Small intestine (tissue), 7 donors: ENCODE results near the gene PNPLA8. TPM values are rescaled to one million over a fixed set of nuclear protein-coding genes. Genes with fewer than 3 reads are reported as not detected.
A peak's percentile ranks its signal among the peaks of the same experiment; 100 is the strongest.

Experiments
- DNase-seq, 2 donors: peaks; one replicate each; pipeline versions ENCODE4 v3.0.0 to v3.0.0-alpha.2; 2013
- FAIRE-seq: peaks from 2 replicates; lab custom pipeline; 2012; peaks lifted over from hg19 to GRCh38; lab: Jason Lieb, UNC
- H3K27ac ChIP-seq, 3 donors: one replicate each; pipeline ENCODE4 v1.5.1; 2013; ENCODE audit warnings: low read length in 2 of 3, mild to moderate bottlenecking in 2 of 3, control low read depth in 1 of 3, inconsistent platforms in 1 of 3, low read depth in 1 of 3, moderate library complexity in 1 of 3
- H3K27me3 ChIP-seq, 3 donors: one replicate each; pipeline ENCODE4 v1.6.1; 2013; ENCODE audit warnings: low read length in 3 of 3, inconsistent platforms in 1 of 3; ENCODE audit not compliant: control insufficient read depth in 3 of 3, insufficient read depth in 3 of 3
- H3K36me3 ChIP-seq, 3 donors: one replicate each; pipeline ENCODE4 v1.6.1; 2013; ENCODE audit warnings: low read length in 3 of 3, inconsistent platforms in 1 of 3, low read depth in 1 of 3, mild to moderate bottlenecking in 1 of 3, moderate library complexity in 1 of 3; ENCODE audit not compliant: control insufficient read depth in 3 of 3, insufficient read depth in 2 of 3
- H3K4me1 ChIP-seq, 3 donors: one replicate each; pipeline ENCODE4 v1.6.1; 2013; ENCODE audit warnings: low read length in 2 of 3, inconsistent platforms in 1 of 3, low read depth in 1 of 3, mild to moderate bottlenecking in 1 of 3, moderate library complexity in 1 of 3; ENCODE audit not compliant: control insufficient read depth in 3 of 3, insufficient read depth in 2 of 3
- H3K4me3 ChIP-seq, 3 donors: one replicate each; pipeline ENCODE4 v1.5.1; 2013; ENCODE audit warnings: low read length in 3 of 3, control low read depth in 1 of 3, inconsistent platforms in 1 of 3, low read depth in 1 of 3, mild to moderate bottlenecking in 1 of 3, moderate library complexity in 1 of 3
- H3K9me3 ChIP-seq, 2 donors: one replicate each; pipeline ENCODE4 v1.6.1; 2013; ENCODE audit warnings: low read depth in 1 of 2, low read length in 1 of 2; ENCODE audit not compliant: control insufficient read depth in 2 of 2, insufficient read depth in 1 of 2
- WGBS, 3 donors: extraction: QIAGEN DNeasy Blood & Tissue Kit; methylation state at CpG; one replicate each; pipeline ENCODE4 v1.1.7; 2013; 5-methylcytosine and 5-hydroxymethylcytosine counted together
- polyA plus RNA-seq, 4 donors: library from polyadenylated mRNA; stranded (reverse) in 3 of 4; unstranded in 1 of 4; fragments of 200-250 nt in 3 of 4; fragments of 120-200 nt in 1 of 4; gene quantifications; one replicate each; pipeline versions ENCODE4 v1.2.1 to v1.2.3, GENCODE V29; 2013
- donor health status: healthy with polysubstance abuse.
- donor health status: control.
- donor health status: control.
- donor health status: Bipolar disorder and iron deficiency.
- donor health status: healthy.

PNPLA8 gene
- polyA plus RNA-seq, 4 donors, result 8.3 to 21.2 (median 10.4) TPM

DNA sequence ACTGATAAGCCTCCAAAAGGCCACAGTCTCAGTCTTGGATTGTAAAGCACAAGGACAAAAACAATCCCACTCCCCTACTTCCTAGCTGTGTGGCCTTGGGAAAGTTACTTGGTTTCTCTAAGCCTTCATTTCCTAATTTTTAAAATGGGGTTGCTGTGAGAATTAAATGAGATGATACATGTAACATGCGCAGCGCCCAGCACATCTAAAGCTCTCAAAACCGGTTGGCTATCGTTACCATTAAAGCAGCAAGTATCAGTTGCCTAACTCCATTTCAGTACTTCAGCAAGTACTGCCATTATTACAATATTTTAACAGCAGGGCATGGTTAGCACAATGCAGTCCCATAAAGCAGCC, 71.6 kb downstream of the PNPLA8 start:
- H3K27ac ChIP-seq, result no peak overlapping the region
- WGBS, 3 donors, result 57 to 69% (median 66%) methylated on average over 4 of the region's 4 CpGs
- FAIRE-seq, result no peak
- no peak for DNase-seq
- no peaks in the 10 kb centered on the region for H3K36me3 ChIP-seq
- peak overlapping the region in 1 of 3 donors; percentile 64 for H3K4me3 ChIP-seq
- H3K4me1 ChIP-seq, result peaks cover 0 to 5% (median 0%) of the 10 kb centered on the region in 3 donors
- H3K27me3 ChIP-seq, result peaks cover 17 to 36% (median 19%) of the 10 kb centered on the region in 3 donors
- H3K9me3 ChIP-seq, result no peaks in the 10 kb centered on the region

DNA sequence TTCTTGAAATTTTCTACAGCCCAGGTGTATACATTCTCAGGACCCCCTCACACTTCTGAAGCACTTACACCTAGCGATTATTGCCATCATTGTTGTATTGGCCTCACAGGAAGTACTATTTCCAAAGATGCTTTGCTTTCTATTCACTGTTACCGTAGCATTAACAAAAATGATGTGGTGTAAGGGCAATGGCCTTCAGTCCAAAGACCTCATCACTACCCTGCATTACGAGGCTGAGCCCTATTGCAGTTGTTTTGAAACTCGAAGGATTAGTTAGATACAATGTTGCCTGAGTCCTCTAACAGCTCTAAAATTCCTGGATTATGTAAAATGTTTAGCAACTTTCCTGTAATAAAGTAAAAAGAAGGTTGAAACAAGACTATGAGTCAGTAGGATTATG, 72.6 kb downstream of the PNPLA8 start:
- no peak for FAIRE-seq
- WGBS, 3 donors, result 82 to 91% (median 87%) methylated on average over 4 of the region's 4 CpGs
- Histone ChIP-seq H3K36me3 (no peaks in the 10 kb centered on the region), H3K4me3 (no peak overlapping the region), H3K27me3 (peaks cover 17 to 33% (median 18%) of the 10 kb centered on the region in 3 donors), H3K4me1 (peaks cover 0 to 5% (median 0%) of the 10 kb centered on the region in 3 donors), H3K27ac (no peak overlapping the region), H3K9me3 (no peaks in the 10 kb centered on the region)
- no peak for DNase-seq

DNA sequence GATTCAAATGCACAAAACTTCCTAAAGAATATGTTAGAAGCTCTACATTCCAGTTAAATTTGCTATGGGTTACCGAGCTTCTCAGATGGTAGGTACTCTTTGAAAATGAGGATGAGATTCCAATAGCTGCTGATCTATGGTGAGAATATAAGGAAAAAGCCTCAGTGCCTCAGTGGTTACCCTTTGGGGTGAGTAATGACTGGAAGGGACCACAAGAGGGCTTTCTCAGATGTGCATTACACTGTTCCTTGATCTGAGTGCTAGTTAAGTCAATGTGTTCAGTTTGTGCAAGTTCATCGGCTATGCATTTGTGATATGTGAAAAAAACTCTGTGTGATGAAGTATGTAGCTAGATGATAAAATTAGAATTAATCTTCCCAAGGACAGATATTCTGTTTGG, 73.2 kb downstream of the PNPLA8 start:
- H3K4me1 ChIP-seq, result peaks cover 0 to 5% (median 0%) of the 10 kb centered on the region in 3 donors
- H3K36me3 ChIP-seq, result no peaks in the 10 kb centered on the region
- FAIRE-seq (no peak), DNase-seq (peak; percentile 10 to 25)
- WGBS, 3 donors, result 58 to 64% (median 63%) methylated on average over 2 of the region's 2 CpGs
- H3K9me3 ChIP-seq, result no peaks in the 10 kb centered on the region
- H3K4me3 ChIP-seq, result no peak overlapping the region
- no peak overlapping the region for H3K27ac ChIP-seq
- H3K27me3 ChIP-seq, result peaks cover 15 to 30% (median 17%) of the 10 kb centered on the region in 3 donors

- H3K36me3 ChIP-seq, result no peaks in the 10 kb centered on the region
- DNase-seq (no peak), FAIRE-seq (no peak)
- no peak overlapping the region for H3K27ac ChIP-seq
- 88 to 97% (median 95%) methylated on average over 2 of the region's 2 CpGs for whole genome bisulfite sequencing, 3 donors
- peaks cover 0 to 5% (median 0%) of the 10 kb centered on the region in 3 donors for H3K4me1 ChIP-seq
- H3K27me3 ChIP-seq, result peaks cover 11 to 19% (median 12%) of the 10 kb centered on the region in 3 donors
- H3K9me3 ChIP-seq, result no peaks in the 10 kb centered on the region
- H3K4me3 ChIP-seq, result no peak overlapping the region
These were observed 74.6 kb downstream of the PNPLA8 start for GRCh38 chr7:108451296-108451848.

GRCh38 chr7:108450160-108450559, 75.8 kb downstream of the PNPLA8 start:
- Histone ChIP-seq H3K9me3 (no peaks in the 10 kb centered on the region), H3K36me3 (no peaks in the 10 kb centered on the region), H3K27ac (no peak overlapping the region), H3K27me3 (peaks cover 2 to 10% (median 6%) of the 10 kb centered on the region in 3 donors), H3K4me1 (peaks cover 0 to 5% (median 0%) of the 10 kb centered on the region in 3 donors), H3K4me3 (no peak overlapping the region)
- 80 to 97% (median 91%) methylated on average over 1 of the region's 1 CpG for WGBS, 3 donors
- DNase-seq (no peak), FAIRE-seq (no peak)

DNA sequence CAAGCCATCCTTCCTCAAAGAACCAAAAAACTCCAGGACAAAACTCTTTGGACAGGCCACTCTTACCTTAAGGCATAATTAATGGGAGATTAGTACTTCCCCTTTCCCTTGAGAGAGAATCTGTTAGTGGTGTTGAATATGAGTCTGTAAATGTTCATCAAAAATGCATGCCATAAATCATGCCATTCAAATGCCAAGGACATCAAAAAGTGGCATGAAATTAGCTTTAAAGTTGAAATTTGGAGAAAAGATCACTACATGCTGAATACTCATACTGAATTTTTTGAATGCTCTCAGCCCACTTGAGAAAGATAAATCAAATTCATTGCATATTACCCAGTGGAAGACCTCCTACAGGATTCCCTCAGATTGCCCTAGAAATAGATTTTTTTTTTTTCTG, 76.4 kb downstream of the PNPLA8 start:
- DNase-seq, result no peak
- Histone ChIP-seq H3K27me3 (peaks cover 0 to 6% (median 5%) of the 10 kb centered on the region in 3 donors), H3K9me3 (no peaks in the 10 kb centered on the region), H3K36me3 (no peaks in the 10 kb centered on the region), H3K4me3 (no peak overlapping the region), H3K27ac (no peak overlapping the region), H3K4me1 (peaks cover 0 to 4% (median 0%) of the 10 kb centered on the region in 3 donors)
- FAIRE-seq, result no peak

DNA sequence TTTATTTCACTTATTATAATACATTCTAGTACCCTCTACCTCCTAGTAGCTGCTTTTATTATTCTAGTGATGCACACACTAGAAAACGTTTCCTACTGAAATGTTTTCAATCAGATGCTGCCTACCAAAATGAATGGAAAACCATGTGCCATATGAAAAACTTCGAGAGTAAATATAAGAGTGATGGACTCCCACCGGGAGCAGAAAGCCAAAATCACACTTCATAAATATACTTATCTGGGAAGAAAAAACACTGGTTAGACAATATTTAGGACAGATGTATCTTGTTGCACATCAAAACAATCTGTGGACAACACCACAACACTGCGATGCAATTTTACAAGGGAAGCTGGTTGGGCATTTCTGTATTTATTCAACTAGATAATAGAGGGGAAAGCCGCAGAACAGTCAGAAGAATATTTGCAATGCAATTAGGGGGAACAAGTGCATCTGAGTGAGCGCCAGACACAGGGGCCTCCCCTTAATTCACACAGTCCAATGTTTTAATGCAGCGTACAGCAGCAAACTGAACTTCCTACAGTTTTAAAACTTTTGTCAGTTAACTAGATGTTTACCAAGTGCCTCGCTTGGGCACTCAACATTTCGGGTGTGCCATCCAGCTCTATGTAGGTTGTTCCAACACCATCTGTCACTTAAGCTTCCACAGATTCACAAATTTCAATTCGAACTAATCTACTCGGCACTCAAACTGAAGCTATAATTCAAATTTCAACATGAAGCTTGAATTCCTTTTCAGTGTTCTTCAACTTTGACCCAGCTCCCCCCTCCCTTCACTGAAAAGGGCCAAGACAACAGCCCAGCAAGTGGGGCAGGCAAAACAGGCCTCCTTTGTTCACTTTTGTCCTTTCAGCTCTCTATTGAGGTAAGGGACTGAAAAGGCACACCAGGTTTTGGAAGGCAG, 77.1 kb downstream of the PNPLA8 start:
- H3K27me3 ChIP-seq, result peaks cover 0 to 2% (median 0%) of the 10 kb centered on the region in 3 donors
- no peaks in the 10 kb centered on the region for H3K36me3 ChIP-seq
- FAIRE-seq, result no peak
- H3K9me3 ChIP-seq, result no peaks in the 10 kb centered on the region
- H3K27ac ChIP-seq, result no peak overlapping the region
- 68 to 74% (median 73%) methylated on average over 11 of the region's 11 CpGs for WGBS, 3 donors
- no peak overlapping the region for H3K4me3 ChIP-seq
- DNase-seq, result no peak
- H3K4me1 ChIP-seq, result no peaks in the 10 kb centered on the region

DNA sequence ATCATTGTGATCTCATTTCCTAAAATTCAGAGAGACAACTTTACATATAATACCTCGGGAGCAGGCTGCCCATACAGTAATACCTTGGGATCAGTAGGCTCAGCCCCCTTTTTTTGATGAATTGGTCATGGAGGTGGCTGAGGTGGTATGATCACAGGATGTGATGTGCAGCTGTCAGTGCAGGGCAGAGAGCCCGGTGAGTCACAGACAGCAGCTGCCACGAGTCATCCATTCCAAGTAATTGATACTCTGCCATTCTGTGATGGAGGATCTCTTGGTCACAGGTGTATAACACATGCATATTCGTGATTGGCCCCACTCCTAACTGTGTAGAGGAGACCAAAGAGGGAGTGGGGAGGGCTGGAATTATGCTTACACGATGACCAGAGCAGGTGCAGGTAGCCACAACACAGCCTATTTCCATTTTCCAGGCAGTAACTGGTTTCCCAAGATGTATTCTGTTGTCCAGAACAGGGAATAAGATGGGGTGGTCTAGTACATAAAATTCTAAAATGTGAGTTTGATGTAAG, 83.8 kb downstream of the PNPLA8 start:
- Histone ChIP-seq H3K27me3 (no peaks in the 10 kb centered on the region), H3K36me3 (no peaks in the 10 kb centered on the region), H3K27ac (no peak overlapping the region), H3K4me3 (no peak overlapping the region), H3K4me1 (no peaks in the 10 kb centered on the region), H3K9me3 (no peaks in the 10 kb centered on the region)
- FAIRE-seq, result no peak
- 45 to 64% (median 53%) methylated on average over 5 of the region's 5 CpGs for WGBS, 3 donors
- no peak for DNase-seq
